Osteoblast (primary cell): ENCODE measurements around the gene ITGA7. TPM values are rescaled to one million over a fixed set of nuclear protein-coding genes. Genes with fewer than 3 reads are reported as not detected.

Experiments
- DNase-seq: peaks from one replicate; pipeline ENCODE4 v3.0.0; 2011; ENCODE audit warnings: low spot score, mixed read lengths; ENCODE audit not compliant: insufficient read length; ENCODE audit errors: missing footprints
- H2AFZ ChIP-seq: 2 replicates; pipeline ENCODE4 v1.6.0; 2011; ENCODE audit warnings: mild to moderate bottlenecking, low read length
- H3K27ac ChIP-seq: 2 replicates; pipeline ENCODE4 v1.5.1; 2011; ENCODE audit warnings: mild to moderate bottlenecking, low read depth, low read length, moderate library complexity
- H3K27me3 ChIP-seq: 2 replicates; pipeline ENCODE4 v1.6.0; 2012; ENCODE audit warnings: mild to moderate bottlenecking, control low read depth, inconsistent platforms, low read length, moderate library complexity; ENCODE audit not compliant: insufficient read depth
- H3K36me3 ChIP-seq: 2 replicates; pipeline ENCODE4 v1.5.1; 2011; ENCODE audit warnings: mild to moderate bottlenecking, low read length, control low read depth, moderate library complexity; ENCODE audit not compliant: insufficient read depth
- H3K4me1 ChIP-seq: 2 replicates; pipeline ENCODE4 v1.5.1; 2011; ENCODE audit warnings: mild to moderate bottlenecking, low read length, control low read depth, moderate library complexity; ENCODE audit not compliant: insufficient read depth
- H3K4me2 ChIP-seq: 2 replicates; pipeline ENCODE4 v1.6.0; 2011; ENCODE audit warnings: mild to moderate bottlenecking, low read length; ENCODE audit not compliant: insufficient read depth
- H3K4me3 ChIP-seq: fragments of 200-600 bp; sonication (generic); 3 replicates; pipeline ENCODE4 v1.5.1; 2012; ENCODE audit warnings: mild to moderate bottlenecking, low read length, inconsistent platforms; ENCODE audit not compliant: insufficient read depth
- H3K79me2 ChIP-seq: 2 replicates; pipeline ENCODE4 v1.6.0; 2012; ENCODE audit warnings: mild to moderate bottlenecking, low read length, control low read depth, inconsistent platforms; ENCODE audit not compliant: insufficient read depth
- H3K9me3 ChIP-seq: 2 replicates; pipeline ENCODE4 v1.5.1; 2011; ENCODE audit warnings: low read depth, low read length, control low read depth
- H4K20me1 ChIP-seq: 2 replicates; pipeline ENCODE4 v1.6.0; 2012; ENCODE audit warnings: mild to moderate bottlenecking, low read length, control low read depth; ENCODE audit not compliant: insufficient read depth
- total RNA-seq: library from RNA; depleted of rRNA; stranded (reverse); fragments of >200 nt; gene quantifications from 2 replicates; pipeline ENCODE4 v1.2.3, GENCODE V29; 2012
- TF ChIP-seq, protein P1 (sequence below): IDR thresholded peaks from 2 replicates; pipeline ENCODE4 v1.5.1; 2011; ENCODE audit warnings: mild to moderate bottlenecking, low read depth, low read length, moderate library complexity; ENCODE audit errors: extremely low read depth

The ITGA7 gene
- total RNA-seq, 1 donor = 22.4 TPM

DNA sequence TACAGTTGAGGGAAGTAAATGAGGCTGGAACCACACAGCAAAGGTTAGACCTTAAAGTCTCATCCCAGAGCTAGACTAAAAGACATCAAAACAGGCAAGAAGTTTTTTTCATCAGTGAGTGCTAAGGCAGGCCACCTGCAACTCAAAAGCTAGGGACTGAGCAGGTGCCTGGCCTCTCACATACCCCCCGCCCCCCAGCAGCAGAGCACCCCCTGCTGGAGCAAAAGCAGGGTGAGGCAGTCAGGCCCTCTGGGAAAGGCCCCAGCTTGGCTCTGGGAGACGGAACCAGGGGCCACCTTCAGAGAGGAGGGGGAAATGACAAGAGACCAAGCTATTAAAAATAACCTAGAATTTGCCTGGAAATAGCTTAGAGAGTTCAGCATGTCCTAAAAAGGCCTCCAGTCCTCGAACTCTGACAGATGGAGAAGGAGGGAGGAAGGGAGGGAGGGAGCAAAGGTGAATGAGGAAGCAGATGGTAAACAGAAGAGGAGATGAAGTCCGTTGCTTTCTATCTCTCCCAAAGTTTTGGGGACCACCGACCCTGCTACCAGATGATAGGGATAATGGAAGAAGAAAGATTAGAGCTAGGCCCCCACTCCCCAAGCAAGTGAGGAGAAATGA, 1.8 kb downstream of the ITGA7 start:
- TF ChIP-seq, protein P1, sequence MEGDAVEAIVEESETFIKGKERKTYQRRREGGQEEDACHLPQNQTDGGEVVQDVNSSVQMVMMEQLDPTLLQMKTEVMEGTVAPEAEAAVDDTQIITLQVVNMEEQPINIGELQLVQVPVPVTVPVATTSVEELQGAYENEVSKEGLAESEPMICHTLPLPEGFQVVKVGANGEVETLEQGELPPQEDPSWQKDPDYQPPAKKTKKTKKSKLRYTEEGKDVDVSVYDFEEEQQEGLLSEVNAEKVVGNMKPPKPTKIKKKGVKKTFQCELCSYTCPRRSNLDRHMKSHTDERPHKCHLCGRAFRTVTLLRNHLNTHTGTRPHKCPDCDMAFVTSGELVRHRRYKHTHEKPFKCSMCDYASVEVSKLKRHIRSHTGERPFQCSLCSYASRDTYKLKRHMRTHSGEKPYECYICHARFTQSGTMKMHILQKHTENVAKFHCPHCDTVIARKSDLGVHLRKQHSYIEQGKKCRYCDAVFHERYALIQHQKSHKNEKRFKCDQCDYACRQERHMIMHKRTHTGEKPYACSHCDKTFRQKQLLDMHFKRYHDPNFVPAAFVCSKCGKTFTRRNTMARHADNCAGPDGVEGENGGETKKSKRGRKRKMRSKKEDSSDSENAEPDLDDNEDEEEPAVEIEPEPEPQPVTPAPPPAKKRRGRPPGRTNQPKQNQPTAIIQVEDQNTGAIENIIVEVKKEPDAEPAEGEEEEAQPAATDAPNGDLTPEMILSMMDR = peak; percentile 51
- Histone ChIP-seq H3K27me3 (no peaks in the 10 kb centered on the region), H2AFZ (no peak overlapping the region), H3K79me2 (peaks cover 59% of the 10 kb centered on the region), H3K4me2 (peak overlapping the region; percentile 76), H3K4me3 (peak overlapping the region; percentile 73), H4K20me1 (peaks cover 44% of the 10 kb centered on the region), H3K36me3 (peaks cover 9% of the 10 kb centered on the region), H3K4me1 (peaks cover 55% of the 10 kb centered on the region), H3K27ac (peak overlapping the region; percentile 66), H3K9me3 (no peaks in the 10 kb centered on the region)
- DNase-seq = peak; percentile 60

DNA sequence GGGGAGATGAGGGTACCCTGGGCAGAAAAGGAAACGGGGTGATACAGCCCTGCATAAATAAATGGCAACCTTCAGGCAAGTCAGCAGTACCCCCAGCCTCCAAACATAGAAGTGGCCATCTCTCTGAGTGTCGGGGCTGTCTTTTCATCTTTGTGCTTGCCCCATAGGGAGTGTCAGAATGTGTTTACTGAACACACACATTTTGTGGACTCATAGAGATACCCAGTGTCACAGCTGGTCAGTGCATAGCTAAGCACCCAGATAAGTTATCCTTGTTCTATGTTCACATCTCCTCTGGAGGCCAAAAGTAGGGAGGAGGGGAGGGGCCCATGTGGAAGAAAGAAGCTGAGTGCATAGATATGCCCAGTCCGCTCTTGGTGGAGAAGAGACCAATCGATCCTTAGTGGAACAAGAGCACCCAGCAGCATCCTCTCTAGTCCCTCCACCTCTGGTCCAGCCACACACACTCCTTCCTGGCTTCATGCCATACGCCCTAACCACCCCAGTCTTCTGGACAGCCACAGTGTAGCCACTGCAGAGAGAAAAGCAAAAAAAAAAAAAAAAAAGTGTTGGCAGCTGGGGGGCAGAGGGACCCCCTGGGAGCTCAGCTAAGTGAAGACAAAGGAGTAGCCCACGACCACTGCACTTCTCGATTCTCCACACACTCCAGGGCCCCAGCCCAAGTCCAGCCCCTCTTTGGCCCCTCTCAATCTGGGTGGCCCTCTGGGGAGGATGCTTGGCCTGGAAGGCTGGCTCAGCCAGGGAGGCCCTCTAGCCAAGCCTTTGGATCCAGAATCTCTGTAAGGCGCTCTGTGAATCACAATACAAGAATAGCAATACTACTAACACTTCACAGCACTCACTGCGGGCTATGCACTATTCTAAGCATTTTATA, 2.6 kb downstream of the ITGA7 start:
- TF ChIP-seq, protein P1 = no peak
- peaks cover 47% of the 10 kb centered on the region for H4K20me1 ChIP-seq
- no peak overlapping the region for H2AFZ ChIP-seq
- H3K27me3 ChIP-seq = no peaks in the 10 kb centered on the region
- H3K4me1 ChIP-seq = peaks cover 56% of the 10 kb centered on the region
- peaks cover 68% of the 10 kb centered on the region for H3K79me2 ChIP-seq
- H3K36me3 ChIP-seq = peaks cover 15% of the 10 kb centered on the region
- H3K9me3 ChIP-seq = no peaks in the 10 kb centered on the region
- peak; percentile 94 for DNase-seq
- peak overlapping the region; percentile 73 for H3K4me3 ChIP-seq
- peak overlapping the region; percentile 76 for H3K4me2 ChIP-seq
- peak overlapping the region; percentile 66 for H3K27ac ChIP-seq

DNA sequence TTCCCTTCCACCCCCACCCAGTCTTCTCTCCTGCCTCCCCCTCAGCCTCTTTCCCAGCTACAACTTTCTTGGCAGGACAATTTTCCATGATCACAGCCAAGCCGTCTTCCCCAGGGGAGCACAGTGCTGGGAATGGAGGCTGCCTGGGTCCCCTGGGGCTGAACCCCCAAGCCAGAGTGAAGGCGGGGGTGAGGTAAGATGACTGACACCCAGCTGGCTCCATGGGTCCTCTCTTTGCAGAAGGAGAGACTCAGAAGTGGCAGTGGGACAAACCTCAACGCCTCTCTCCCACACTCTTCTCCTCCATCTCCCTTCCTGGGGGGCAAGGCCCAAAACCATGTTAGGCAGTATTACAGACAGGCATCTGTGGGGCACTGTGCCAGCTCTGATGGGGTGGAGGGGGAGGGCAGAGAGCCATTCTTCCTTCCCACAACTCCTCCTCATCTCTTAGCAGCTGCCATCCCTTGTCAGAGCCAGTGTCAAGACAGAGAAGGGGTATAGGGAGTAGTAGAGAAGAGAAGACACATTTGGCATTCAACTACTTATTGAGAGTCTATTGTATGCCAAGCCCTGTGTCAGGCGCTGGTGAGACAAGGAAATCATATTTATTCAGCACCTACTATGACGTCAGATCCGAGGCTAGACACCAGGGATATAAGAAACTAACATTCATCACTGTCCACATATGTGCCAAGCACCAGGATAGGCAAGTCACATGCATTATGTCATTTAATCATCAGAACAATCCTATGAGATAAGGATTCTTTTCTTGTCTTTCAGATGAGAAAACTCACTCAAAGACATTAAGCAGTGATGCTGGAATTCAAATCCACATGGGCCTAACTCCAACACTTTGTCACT, 3.6 kb downstream of the ITGA7 start:
- no peak overlapping the region for H2AFZ ChIP-seq
- H3K4me2 ChIP-seq = peak overlapping the region; percentile 76
- peaks cover 51% of the 10 kb centered on the region for H4K20me1 ChIP-seq
- peaks cover 77% of the 10 kb centered on the region for H3K79me2 ChIP-seq
- H3K36me3 ChIP-seq = peaks cover 22% of the 10 kb centered on the region
- H3K27me3 ChIP-seq = no peaks in the 10 kb centered on the region
- TF ChIP-seq, protein P1 = no peak
- peak overlapping the region; percentile 73 for H3K4me3 ChIP-seq
- DNase-seq = peak; percentile 93
- H3K27ac ChIP-seq = peak overlapping the region; percentile 66
- H3K4me1 ChIP-seq = peaks cover 49% of the 10 kb centered on the region
- H3K9me3 ChIP-seq = no peaks in the 10 kb centered on the region
